HEK293 (cell line): ENCODE data around the gene PCDH15.

Experiments
- BCL11B ChIP-seq: fragments of 450-650 bp; formaldehyde crosslinking; IDR thresholded peaks from 2 replicates; pipeline ENCODE4 v1.5.1; 2016; ENCODE audit warnings: low read depth, missing biosample characterization, missing genetic modification characterization
- KLF16 ChIP-seq: fragments of 450-650 bp; formaldehyde crosslinking; IDR thresholded peaks from 2 replicates; pipeline ENCODE4 v1.5.1; 2017; ENCODE audit warnings: missing biosample characterization, missing genetic modification characterization
- TF ChIP-seq, protein P1 (sequence below): fragments of 450-650 bp; formaldehyde crosslinking; IDR thresholded peaks from 2 replicates; pipeline ENCODE4 v1.5.1; 2016; ENCODE audit warnings: missing biosample characterization, missing genetic modification characterization
- TF ChIP-seq, protein P2 (sequence below): fragments of 450-650 bp; formaldehyde crosslinking; IDR thresholded peaks from 2 replicates; pipeline ENCODE4 v1.5.1; 2016; ENCODE audit warnings: missing biosample characterization, missing genetic modification characterization

DNA sequence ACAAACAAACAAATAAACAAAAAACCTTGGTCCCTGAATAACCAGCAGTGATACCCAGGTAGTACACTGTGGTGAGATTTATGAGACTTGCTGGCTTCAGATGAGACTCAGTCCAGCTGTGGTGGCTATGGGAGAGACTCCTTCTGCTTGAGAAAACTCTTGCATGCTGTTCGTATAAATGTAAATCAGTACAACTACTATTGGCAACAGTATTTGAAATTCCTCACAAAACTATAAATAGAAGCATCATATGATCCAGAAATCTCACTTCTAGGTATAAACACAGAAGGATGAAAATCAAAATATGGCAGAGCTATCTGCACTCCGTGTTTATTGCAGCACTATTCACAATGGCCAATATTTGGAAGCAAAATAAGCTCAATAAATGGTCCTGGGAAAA lies 692.1 kb downstream of the PCDH15 start:
- TF ChIP-seq, protein P1, sequence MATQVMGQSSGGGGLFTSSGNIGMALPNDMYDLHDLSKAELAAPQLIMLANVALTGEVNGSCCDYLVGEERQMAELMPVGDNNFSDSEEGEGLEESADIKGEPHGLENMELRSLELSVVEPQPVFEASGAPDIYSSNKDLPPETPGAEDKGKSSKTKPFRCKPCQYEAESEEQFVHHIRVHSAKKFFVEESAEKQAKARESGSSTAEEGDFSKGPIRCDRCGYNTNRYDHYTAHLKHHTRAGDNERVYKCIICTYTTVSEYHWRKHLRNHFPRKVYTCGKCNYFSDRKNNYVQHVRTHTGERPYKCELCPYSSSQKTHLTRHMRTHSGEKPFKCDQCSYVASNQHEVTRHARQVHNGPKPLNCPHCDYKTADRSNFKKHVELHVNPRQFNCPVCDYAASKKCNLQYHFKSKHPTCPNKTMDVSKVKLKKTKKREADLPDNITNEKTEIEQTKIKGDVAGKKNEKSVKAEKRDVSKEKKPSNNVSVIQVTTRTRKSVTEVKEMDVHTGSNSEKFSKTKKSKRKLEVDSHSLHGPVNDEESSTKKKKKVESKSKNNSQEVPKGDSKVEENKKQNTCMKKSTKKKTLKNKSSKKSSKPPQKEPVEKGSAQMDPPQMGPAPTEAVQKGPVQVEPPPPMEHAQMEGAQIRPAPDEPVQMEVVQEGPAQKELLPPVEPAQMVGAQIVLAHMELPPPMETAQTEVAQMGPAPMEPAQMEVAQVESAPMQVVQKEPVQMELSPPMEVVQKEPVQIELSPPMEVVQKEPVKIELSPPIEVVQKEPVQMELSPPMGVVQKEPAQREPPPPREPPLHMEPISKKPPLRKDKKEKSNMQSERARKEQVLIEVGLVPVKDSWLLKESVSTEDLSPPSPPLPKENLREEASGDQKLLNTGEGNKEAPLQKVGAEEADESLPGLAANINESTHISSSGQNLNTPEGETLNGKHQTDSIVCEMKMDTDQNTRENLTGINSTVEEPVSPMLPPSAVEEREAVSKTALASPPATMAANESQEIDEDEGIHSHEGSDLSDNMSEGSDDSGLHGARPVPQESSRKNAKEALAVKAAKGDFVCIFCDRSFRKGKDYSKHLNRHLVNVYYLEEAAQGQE (tag by site-specific recombination), result no peak
- TF ChIP-seq KLF16 (tag by site-specific recombination), result no peak
- TF ChIP-seq, protein P2, sequence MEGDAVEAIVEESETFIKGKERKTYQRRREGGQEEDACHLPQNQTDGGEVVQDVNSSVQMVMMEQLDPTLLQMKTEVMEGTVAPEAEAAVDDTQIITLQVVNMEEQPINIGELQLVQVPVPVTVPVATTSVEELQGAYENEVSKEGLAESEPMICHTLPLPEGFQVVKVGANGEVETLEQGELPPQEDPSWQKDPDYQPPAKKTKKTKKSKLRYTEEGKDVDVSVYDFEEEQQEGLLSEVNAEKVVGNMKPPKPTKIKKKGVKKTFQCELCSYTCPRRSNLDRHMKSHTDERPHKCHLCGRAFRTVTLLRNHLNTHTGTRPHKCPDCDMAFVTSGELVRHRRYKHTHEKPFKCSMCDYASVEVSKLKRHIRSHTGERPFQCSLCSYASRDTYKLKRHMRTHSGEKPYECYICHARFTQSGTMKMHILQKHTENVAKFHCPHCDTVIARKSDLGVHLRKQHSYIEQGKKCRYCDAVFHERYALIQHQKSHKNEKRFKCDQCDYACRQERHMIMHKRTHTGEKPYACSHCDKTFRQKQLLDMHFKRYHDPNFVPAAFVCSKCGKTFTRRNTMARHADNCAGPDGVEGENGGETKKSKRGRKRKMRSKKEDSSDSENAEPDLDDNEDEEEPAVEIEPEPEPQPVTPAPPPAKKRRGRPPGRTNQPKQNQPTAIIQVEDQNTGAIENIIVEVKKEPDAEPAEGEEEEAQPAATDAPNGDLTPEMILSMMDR (tag by site-specific recombination), result no peak
- TF ChIP-seq BCL11B (tag by site-specific recombination), result no peak
